ENCODE results near the gene EML1. TPM values are rescaled to one million over a fixed set of nuclear protein-coding genes. Genes with fewer than 3 reads are reported as not detected.

EML1 gene
- total and polyA plus RNA-seq, 2 experiments from 2014 or later: 16.6 to 16.9 TPM

DNA sequence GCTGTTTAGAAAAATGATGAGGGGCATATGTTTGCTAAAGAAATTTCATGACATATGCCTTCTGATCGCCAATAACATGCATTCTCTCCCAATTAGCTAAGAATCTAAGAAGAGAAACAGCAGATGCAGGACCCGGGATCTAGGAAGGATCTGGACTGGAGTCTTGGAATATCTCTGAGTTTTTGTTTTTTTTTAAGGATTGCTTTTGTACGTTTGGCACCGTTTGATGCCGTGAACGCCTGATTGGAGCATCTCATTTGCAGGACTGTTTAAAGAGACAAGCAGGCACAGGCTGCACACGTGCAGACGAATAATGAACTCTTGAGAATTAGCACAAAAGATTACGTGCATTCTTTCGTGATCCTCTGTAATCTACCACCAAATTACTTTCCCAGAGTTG lies 13.6 kb downstream of the EML1 start:
- Histone ChIP-seq H3K27ac (no peak overlapping the region), H3K36me3 (no peaks in the 10 kb centered on the region), H3K4me1 (ENCODE audit: low read depth) (no peaks in the 10 kb centered on the region), H3K9me3 (ENCODE audit: low read depth) (no peaks in the 10 kb centered on the region), H3K4me3 (no peak overlapping the region), H3K27me3 (no peaks in the 10 kb centered on the region)
- DNase-seq (ENCODE audit: low read depth in 1 of 2, low spot score in 1 of 2): no peak
- TF ChIP-seq CTCF (IDR thresholded peaks at IDR 0.05; ENCODE audit: low read depth, low read length): no peak

DNA sequence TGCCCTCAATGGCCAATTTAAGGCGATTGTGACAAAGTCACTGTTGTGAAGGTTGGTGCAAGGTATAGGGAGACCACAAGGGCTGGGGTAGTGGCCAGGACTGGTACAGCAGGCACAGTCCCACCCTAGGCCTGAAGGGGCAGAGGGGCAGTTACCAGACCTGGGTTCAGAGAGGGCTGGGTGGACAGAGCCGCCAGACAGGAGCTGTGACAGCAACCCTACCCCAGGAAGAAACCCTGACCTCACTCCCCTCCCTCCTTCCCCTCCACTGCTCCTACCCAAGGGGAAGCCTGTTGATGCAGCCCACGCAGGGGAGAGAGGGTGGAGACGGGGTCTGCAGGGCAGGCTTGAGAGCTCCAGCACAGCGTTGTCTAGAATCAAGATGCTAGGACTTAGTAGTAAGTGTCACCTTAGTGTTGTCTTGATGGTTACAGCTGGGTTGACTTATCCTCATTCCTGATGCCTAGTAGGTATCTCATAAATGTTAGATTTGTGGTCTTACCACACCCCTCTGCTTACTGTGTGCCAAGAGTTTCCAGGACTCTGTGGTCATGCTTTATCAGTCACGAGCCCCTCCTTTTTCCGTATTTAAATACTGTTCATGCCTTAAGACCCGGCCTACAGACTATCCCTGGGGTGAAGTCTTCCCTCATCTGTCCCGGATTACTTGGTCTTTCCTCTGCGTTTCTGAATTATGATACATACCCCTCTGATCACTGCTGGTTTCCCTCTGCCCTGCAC lies 14.4 kb downstream of the EML1 start:
- no peaks in the 10 kb centered on the region for H3K27me3 ChIP-seq
- no peak for TF ChIP-seq CTCF (IDR thresholded peaks at IDR 0.05; ENCODE audit: low read depth, low read length)
- no peaks in the 10 kb centered on the region for H3K9me3 ChIP-seq (ENCODE audit: low read depth)
- H3K4me1 ChIP-seq (ENCODE audit: low read depth): no peaks in the 10 kb centered on the region
- no peaks in the 10 kb centered on the region for H3K36me3 ChIP-seq
- DNase-seq (ENCODE audit: low read depth in 1 of 2, low spot score in 1 of 2): peak in 1 of 2 donors; percentile 74
- no peak overlapping the region for H3K27ac ChIP-seq
- H3K4me3 ChIP-seq: no peak overlapping the region

- TF ChIP-seq CTCF (IDR thresholded peaks at IDR 0.05; ENCODE audit: low read depth, low read length): no peak
- H3K27me3 ChIP-seq: no peaks in the 10 kb centered on the region
- no peak overlapping the region for H3K27ac ChIP-seq
- no peaks in the 10 kb centered on the region for H3K4me1 ChIP-seq (ENCODE audit: low read depth)
- H3K36me3 ChIP-seq: no peaks in the 10 kb centered on the region
- no peak overlapping the region for H3K4me3 ChIP-seq
- no peaks in the 10 kb centered on the region for H3K9me3 ChIP-seq (ENCODE audit: low read depth)
- DNase-seq (ENCODE audit: low read depth in 1 of 2, low spot score in 1 of 2): no peak
These were observed 14.9 kb downstream of the EML1 start for GRCh38 chr14:99808154-99808505.

- Histone ChIP-seq H3K9me3 (ENCODE audit: low read depth) (no peaks in the 10 kb centered on the region), H3K27me3 (peaks cover 1% of the 10 kb centered on the region), H3K4me1 (ENCODE audit: low read depth) (no peaks in the 10 kb centered on the region), H3K27ac (no peak overlapping the region), H3K4me3 (no peak overlapping the region), H3K36me3 (no peaks in the 10 kb centered on the region)
- TF ChIP-seq CTCF (IDR thresholded peaks at IDR 0.05; ENCODE audit: low read depth, low read length): no peak
- peak in 1 of 2 donors; percentile 41 for DNase-seq (ENCODE audit: low read depth in 1 of 2, low spot score in 1 of 2)
These were observed 15.3 kb downstream of the EML1 start for GRCh38 chr14:99808515-99808914.

DNA sequence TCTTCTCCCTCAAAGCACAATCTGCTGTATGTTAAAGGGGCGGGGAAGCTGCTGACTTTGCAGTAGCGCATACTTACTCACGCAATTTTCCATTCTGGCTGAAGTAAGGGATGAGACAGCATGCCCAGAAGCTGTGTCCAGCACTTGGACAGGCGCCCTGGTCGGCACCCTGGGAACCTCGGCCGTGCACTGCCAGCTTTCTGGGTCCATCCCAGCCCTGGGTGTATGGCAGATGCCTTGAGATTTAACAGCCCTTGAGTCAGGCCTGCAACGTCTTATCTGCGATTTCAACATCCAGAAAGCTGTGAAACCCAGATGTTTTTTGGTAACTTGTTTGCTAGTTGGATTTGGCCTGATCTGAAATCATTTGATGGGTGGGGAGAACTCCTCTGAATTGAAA lies 16.1 kb downstream of the EML1 start:
- Histone ChIP-seq H3K4me3 (no peak overlapping the region), H3K27ac (no peak overlapping the region), H3K9me3 (ENCODE audit: low read depth) (no peaks in the 10 kb centered on the region), H3K4me1 (ENCODE audit: low read depth) (no peaks in the 10 kb centered on the region), H3K36me3 (no peaks in the 10 kb centered on the region), H3K27me3 (peaks cover 4% of the 10 kb centered on the region)
- no peak for TF ChIP-seq CTCF (IDR thresholded peaks at IDR 0.05; ENCODE audit: low read depth, low read length)
- peak in 1 of 2 donors; percentile 95 for DNase-seq (ENCODE audit: low read depth in 1 of 2, low spot score in 1 of 2)
